NCI-H2196 treated with DMSO at 0.1 percent for 48 hours (cell line): Measurements from ENCODE around the gene CITED4.
"Not testable (repeated sequence)": the region's sequence is repeated elsewhere in the genome, so short reads cannot be mapped to it uniquely, and the experiment has no call there.

Source experiments
- DNase-seq: peaks from one replicate; lab custom pipeline; 2025; ENCODE audit not compliant: unreplicated experiment; lab: John Stamatoyannopoulos, UW

CITED4 gene, protein sequence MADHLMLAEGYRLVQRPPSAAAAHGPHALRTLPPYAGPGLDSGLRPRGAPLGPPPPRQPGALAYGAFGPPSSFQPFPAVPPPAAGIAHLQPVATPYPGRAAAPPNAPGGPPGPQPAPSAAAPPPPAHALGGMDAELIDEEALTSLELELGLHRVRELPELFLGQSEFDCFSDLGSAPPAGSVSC

DNA sequence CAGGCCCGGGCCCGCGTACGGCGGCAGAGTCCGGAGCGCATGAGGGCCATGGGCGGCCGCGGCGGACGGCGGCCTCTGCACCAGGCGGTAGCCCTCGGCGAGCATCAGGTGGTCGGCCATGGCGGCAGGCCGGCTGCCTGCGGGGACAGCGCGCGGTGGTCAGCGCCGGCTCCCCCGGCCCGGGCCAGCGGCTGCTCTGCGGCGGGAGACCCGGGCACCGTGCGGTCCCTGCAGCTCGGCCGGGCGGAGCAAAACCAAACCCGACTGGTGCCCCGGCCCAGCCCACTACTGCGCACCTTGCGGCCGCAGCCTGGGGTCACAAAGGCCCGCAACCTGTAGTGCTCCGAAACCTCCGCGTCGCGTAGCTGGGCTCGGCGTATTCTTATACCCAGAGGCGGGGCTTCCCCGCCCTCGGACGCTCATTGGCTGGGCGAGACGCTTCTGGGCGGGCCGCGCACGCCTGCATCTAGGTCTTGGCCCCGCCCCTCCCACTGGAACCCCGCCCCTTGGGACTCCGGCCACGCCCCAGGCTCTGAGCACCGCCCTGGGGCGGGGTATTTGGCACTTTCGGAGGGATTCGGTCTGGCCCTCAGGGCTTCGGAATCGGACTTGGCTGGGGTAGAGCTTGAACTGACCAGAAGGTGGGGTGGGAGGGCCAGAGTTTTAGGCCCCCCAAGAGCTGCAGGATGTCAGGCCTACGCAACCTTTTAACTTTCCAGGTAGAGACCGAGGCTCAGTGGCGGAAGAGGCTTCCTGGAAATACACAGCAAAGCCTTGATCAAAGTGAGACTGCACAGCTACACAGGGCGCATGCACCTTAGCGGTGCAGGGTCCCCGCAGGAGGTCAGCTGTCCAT lies at the start of gene CITED4:
Gene CITED4 (minus strand): TSS at position 356 of the 856 bp plus-strand sequence. CDS start 236 bp downstream, at position 120.
- DNase-seq, result peak; percentile 89

DNA sequence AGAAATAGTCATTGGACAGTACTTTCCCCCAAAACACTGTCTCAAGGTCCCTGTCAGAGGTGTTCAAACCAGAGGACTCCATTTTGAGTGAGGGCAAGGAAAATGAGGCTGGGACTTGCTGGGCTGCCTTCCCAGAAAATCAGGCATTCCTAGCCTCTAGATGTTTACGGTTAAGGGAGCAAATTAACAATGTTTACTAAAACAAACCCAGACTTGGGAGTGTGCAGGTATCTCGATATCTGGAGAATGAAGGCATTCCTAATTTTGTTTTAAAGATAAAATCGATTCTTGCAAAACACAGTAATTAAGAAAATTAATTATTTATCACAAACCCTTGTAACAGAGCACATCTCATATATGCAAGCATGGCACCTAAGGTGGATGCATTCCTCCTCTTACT lies 48.9 kb upstream of the CITED4 start:
- DNase-seq, result no peak

DNA sequence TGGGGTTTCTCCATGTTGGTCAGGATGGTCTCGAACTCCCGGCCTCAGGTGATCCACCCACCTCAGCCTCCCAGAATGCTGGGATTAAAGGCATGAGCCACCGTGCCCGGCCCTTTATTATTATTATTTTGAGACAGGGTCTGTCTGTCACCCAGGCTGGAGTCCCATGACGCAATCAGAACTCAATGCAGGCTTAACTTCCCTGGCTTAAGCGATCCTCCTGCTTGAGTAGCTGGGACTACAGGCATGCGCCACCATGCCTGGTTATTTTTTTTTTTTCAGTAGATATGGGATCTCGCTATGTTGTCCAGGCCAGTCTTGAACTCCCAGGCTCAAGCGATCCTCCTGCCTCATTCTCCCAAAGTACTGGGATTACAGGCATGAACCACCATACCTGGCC lies 47.1 kb upstream of the CITED4 start:
- no peak for DNase-seq

DNA sequence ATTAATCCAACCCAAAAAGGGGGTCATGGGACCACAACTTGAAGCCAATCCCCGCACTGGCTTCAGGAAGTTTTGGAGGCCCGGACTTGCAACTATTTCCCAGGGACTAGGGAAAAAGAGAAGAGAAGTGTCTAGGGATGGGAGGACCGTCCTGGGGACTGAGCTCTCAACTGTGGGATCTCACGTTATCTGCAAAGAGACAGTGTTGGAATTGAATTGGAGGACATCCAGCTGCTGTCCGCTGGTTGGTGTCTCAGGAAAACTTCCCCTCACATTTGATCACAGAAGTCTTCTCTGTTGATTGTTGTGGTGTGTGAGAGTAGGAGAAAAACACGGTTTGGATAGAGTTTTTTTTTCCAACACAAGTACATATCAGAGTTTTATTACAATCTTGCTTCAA lies 46.2 kb upstream of the CITED4 start:
- no peak for DNase-seq

DNA sequence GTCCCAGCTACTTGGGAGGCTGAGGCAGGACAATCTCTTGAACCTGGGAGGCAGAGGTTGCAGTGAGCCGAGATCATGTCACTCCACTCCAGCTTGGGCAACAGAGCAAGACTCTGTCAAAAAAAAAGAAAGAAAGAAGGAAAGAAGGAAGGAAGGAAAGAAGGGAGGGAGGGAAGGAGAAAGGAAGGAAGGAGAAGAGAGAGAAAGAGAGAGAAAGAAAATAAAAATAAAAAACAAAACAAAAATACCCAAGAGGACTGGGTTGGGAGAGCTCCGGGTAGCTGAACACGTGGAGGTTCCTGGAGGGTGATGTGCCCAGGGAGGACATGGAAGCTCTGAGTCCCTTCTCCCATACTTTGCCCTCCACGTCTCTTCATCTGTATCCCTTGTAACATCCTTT lies 45.7 kb upstream of the CITED4 start:
- no peak for DNase-seq

DNA sequence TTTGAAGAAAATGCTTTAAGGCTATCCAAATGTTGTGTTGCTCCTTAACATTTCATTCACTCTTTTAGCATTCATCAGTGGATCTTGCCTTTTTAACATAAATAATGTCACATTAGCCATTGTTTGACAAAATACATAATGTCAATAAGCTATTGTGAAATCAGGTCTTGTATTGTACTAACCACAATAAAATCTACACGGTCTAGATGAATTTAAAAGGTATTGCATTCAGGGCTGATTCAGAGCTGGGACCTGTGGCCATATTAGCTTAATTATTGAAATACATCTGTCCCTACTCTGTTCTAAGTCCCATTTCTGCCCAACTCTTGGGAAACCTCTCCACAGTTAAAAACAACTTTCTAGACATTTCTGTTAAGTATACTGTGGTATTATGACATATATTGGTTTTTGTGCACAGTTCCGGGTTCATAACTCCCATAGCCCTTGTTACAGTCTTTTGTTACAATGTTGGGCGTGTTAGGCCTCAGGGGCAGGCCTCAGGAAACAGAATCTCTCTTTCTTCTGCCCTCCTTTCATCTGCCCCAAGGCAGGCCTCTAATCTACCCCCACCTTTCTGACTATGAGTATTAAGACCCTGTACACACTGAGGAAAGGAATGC lies 44.7 kb upstream of the CITED4 start:
- no peak for DNase-seq

DNA sequence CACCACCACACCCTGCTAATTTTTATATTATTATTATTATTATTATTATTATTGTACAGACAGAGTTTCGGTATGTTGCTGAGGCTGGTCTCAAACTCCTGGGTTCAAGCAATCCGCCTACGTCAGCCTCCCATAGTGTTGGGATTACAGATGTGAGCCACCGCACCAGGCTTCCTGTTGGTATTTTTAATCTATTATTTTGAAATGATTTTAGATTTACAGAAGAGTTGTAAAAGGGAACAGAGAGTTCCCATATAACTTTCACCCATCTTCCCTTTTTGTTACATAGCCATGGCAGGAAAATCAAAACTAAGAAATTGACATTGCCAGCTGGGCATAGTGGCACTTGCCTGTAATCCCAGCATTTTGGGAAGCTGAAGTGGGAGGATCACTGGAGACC lies 42.9 kb upstream of the CITED4 start:
- DNase-seq, result no peak

DNA sequence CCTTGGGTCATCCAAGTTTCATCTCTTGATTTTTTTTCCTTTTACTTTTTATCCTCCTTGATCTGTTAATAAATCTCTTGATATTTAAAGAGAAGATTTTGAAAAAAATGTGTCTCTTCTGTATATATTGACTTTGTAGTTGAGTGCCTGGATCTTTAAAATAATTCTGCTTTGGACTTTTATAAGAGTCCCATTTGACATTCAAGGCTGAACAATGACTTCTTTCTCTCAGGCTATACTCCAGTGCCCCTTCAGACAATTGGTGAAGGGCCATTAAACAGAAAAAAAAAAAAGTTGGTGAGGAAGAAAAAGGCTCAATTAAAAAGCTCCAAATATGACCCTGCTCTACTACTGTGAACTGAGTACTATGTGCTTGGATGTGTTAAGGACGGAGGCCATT lies 40.9 kb upstream of the CITED4 start:
- no peak for DNase-seq

DNA sequence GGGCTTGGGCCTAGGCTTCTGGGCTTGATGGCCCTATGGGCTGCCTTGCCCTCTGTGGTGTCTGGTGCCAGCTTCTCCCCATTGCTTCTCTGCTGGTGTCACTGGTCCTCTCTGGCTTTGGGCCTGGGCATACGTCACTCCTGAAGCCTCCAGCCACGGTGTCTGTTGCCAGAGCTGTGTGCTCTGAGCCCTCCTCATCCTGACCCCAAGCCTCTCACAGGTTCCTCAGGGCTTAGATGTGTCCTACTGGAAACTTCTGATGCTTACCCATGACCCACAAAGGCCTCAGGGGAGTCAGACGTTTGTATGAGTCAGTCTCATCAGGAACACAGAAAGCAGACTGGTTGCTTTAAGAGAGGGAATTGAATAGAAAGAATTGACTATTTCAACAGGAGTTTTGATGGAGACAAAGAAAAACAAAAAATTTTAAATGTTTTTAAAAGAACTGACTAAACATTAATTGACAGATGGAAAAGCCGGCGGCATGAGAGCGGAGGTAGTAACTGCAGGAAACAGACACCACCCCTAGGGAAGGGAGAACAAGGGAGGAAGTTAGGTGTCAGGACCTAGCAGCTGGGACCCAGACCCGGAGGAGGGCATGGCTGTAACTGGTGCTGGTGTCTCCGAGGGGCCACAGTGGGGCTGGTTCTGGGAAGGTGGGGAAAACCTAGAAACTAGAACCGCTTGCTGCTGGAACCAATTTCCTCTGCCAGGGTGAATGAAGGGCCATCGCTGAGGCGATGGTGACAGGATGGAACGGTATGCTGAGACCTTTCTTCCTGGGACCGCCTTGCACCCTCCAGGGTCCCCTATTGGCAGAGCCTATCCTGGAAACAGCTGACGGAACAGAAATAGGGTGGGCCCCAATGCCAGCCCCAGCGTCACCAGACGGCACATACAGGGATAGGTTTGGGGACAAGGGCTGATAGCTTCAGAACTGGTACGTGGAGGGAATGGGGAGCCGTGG lies 40.0 kb upstream of the CITED4 start:
- DNase-seq, result no peak

DNA sequence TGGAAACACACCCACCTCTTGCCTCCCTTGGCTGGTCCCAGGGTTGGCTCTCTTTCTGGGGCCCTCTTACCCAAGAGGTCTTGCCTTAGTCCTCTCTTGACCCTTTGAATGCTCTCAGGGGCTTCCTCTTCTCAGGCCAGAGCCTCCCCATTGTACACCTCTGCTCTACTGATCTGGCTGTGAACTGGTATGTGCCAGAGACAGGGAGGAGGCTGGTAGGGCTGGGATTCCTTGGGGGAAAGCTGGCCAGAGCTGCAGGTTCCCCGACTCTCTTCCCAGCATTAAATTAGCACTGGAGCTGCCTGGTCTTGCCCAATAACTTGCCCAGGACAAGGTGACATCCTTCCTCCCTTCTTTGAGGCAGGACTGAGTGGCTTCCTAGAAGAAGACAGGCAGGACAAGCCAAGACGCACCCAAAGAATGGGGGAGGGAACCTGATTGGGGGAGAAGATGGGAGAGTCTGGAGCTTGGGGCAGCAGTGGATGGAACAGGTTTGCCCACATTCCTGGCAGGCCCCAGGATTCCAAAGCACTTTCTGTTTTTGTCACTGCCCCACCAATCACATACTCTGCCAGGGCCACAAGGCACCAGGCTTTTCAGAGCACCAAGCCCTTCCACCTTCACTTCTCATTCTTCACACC lies 37.2 kb upstream of the CITED4 start:
- DNase-seq, result no peak

DNA sequence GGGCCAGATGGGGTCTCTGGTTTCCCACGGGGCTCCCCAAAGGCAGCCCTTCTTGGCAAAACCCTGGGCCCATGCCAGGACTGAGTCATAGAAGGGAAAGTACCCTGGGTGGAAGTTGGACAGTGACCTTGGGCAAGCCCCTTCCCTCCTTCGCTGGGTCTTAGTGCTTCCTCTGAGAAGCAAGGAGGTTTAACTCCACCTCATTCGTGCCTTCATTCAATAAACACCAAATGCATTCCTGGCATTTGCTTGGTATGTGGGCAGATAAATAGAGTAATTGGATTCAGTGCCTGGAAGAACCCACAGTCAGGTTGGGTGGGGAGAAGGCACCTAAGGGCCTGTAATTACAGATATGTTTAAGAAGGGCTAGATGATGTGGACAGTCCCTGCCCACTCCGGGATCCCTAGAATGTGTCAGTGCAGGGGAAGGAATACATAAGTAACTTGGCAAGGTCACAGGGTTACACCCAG lies 36.3 kb upstream of the CITED4 start:
- no peak for DNase-seq

DNA sequence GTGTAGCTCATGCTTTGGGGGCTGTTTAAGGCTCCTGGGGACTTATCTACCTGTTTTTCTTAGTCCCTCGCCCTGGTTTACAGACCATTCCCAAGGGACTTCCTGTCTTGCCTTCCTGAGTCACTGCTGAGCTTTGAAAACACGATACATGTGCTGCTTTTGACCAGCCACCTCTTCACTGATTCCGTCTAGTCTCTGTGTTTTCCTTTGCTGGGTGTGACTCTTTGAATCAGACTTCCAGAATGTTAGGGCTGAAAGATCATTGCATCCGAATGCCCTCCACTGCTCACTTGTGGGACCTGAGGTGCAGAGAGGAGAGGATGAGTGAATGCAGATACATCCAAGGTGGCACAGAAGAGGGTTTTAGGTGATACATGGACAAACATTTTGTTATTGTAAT lies 35.4 kb upstream of the CITED4 start:
- no peak for DNase-seq

DNA sequence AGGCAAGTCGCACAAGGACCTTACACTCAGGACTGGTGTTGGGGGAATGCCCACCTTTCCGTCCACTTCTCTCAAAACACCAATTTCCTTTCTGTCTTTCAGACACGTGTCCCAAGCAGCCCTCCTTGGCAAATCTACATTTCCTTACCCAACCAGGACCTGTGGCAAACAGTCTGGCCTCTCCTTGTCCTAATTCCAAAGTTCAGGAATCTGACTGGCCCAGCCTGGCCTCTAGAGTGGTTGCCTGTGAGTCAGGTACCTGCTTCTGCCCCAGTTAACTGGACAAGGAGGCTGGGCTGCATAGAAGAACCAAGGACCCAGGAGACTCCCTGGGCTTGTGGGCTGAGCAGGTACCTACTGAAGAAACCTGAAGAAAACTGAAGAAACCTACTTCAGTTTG lies 34.3 kb upstream of the CITED4 start:
- no peak for DNase-seq

DNA sequence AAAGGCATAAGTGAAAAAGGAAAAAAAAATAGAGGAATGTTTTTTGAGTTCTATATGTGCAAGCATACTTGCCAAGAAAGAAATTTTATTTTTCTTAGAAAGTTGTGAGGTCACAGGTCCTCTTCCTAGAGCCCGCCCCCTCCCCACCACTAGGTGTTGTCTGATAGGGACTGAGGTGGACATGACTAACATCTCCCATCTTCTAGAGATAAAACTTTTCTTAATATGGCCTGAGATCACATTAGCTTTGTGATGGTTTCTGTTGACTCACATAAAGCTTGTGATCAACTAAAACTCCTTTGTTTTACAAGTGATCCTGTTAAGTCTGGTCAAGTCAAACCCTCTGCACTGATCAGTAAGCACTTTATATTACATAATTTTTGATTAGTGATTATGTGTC lies 33.4 kb upstream of the CITED4 start:
- DNase-seq, result no peak

DNA sequence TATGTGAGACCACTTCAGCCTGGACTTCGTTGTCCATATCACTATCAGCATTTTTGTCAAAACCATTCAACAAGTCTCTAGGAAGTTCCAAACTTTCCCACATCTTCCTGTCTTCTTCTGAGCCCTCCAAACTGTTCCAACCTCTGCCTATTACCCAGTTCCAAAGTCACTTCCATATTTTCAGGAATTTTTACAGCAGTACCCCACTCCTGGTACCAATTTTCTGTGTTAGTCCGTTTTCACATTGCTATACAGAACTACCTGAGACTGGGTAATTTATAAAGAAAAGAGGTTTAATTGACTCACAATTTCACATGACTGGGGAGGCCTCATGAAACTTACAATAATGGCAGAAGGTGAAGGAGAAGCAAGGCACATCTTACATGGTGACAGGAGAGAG lies 32.7 kb upstream of the CITED4 start:
- DNase-seq, result not testable (repeated sequence)

DNA sequence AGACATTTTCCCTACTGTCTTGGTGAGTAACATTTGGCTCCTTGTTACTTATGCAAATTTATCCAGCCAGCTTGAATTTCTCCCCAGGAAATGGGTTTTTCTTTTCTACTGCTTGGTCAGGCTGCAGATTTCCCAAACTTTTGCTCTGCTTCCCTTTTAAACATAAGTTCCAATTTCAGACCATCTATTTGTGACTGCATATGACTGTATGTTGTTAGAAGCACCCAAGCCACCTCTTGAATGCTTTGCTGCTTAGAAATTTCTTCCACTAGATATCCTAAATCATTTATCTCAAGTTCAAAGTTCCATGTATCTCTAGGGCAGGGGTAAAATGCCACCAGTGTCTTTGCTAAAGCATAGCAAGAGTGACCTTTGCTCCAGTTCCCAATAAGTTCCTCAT lies 32.3 kb upstream of the CITED4 start:
- DNase-seq, result no peak

DNA sequence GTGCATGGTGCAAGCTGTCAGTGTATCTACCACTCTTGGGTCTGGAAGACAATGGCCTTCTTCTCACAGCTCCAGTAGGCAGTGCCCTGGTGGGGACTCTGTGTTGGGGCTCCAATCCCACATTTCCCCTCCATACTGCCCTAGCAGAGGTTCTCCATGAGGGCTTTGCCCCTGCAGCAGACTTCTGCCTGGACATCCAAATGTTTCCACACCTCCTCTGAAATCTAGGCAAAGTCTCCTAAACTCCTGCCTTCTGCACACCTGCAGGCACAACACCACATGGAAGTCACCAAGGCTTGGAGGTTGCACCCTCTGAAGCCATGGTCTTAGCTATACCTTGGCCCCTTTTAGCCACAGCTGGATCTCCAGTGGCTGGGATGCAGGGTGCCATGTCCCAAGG lies 31.8 kb upstream of the CITED4 start:
- DNase-seq, result no peak

DNA sequence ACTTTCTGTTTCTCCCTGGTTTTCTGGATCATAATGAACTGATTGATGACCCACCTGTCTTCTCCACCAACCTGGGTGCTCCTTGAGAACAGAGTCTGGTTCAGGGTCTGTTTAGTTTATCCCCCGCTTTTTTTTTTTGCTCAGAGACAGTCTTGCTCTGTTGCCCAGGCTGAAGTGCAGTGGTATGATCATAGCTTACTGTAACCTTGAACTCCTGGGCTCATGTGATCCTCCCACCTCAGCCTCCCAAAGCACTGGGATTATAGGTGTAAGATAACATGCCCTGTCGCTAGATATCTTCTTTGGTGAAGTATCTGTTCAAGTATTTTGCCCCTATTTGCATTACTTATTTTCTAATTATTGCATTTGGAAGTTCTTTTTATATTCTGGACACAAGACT lies 30.2 kb upstream of the CITED4 start:
- DNase-seq, result no peak

DNA sequence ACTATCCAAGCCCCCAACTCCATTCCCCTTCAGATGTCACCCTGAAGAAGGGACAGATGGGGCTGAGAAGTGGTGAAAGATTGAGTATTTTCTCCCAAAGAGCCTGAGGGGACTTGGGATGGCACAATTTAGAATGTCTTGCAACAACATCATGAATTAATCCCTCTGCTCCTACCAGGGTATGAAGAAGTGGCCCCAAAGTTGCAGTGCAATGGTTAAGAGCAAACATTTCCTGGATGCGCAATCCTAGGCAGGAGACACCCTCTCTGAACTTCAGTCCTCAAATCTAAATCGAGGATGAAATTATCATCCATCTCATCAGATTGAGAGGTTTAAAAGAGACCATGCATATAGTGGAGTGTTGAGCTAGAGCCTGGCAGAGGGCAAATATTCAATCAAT lies 28.6 kb upstream of the CITED4 start:
- DNase-seq, result no peak

DNA sequence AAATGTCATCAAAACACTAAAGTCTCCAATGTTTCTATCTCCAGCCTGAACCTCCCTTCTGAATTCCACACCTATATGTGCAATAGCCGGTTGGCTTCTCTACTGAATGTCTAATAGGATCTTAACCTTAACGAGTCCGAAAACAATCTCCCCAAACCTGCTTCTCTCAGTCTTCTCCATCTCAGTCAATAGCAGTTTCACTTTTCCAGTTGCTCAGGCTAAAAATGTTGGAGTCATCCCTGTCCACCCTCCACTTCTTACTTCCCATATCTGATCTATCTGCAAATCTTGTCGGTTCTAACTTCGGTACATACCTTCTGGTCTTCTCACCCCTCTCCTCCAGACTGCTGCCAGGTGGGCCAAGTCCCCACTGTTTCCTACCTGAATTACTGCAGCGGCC lies 25.5 kb upstream of the CITED4 start:
- no peak for DNase-seq

DNA sequence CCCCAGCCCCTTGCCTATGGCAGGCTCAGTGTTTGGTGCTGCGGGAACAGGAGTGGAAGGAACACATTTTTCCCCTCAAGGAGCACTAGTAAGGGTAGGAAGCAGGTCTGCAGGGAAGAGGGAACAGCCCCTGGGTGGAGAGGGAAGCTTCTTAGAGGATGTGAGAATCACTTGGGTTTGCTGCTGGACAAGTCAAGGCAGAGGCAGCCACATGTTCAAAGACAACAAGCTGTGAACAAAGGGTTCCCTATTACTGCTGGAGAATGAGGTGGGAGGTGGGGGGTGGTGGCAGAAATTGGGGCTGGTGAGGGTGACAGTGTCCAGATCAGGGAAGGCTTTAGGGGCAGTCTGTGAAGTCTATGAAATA lies 24.8 kb upstream of the CITED4 start:
- DNase-seq, result no peak
